Endothelial cell of umbilical vein (primary cell): ENCODE measurements around the gene WNK4. TPM values are rescaled to one million over a fixed set of nuclear protein-coding genes. Genes with fewer than 3 reads are reported as not detected.

Experiments used
- Bru-seq: library from RNA; stranded (reverse); fragments of 400-500 nt; gene quantifications from one replicate; lab custom pipeline; 2021; lab: Mats Ljungman, UMichigan
- BruChase-seq, 2 experiments: library from RNA; stranded (reverse); fragments of 400-500 nt; gene quantifications; one replicate each; lab custom pipeline; 2021; lab: Mats Ljungman, UMichigan
- BruUV-seq: library from RNA; stranded (reverse); fragments of 400-500 nt; replicated peaks from 2 replicates; lab custom pipeline; 2021; lab: Mats Ljungman, UMichigan
- CTCF ChIA-PET: fragments of 300-600, 350-600 bp; sonication (Branson Sonifier 250); formaldehyde crosslinking; loops from one replicate; lab custom pipeline; 2021; ENCODE audit warnings: antibody characterized with exemption, inconsistent platforms; lab: Charles Lee
- POLR2A ChIA-PET: fragments of 300-600, 350-600 bp; sonication (Branson Sonifier 250); formaldehyde crosslinking; loops from one replicate; lab custom pipeline; 2021; ENCODE audit warnings: antibody characterized with exemption, inconsistent platforms; lab: Charles Lee
- DNase-seq: peaks from one replicate; pipeline ENCODE4 v3.0.0-alpha.2; 2011; ENCODE audit warnings: low read depth, low spot score
- FAIRE-seq: peaks from 2 replicates; lab custom pipeline; 2011; peaks lifted over from hg19 to GRCh38; lab: Jason Lieb, UNC
- H2AFZ ChIP-seq: 2 replicates; pipeline ENCODE4 v1.6.0; 2012; ENCODE audit warnings: low read depth, low read length, control low read depth, inconsistent platforms
- H3K27ac ChIP-seq: 2 replicates; pipeline ENCODE4 v1.5.1; 2011; ENCODE audit warnings: low read depth, mild to moderate bottlenecking, control low read depth, low read length, moderate library complexity; ENCODE audit not compliant: insufficient read depth
- H3K27me3 ChIP-seq, 2 experiments: 2 replicates each; pipeline versions ENCODE4 v1.6.0 to v1.6.1; 2011; ENCODE audit warnings: low read length in 2 of 2, mixed read lengths in 1 of 2; ENCODE audit not compliant: control insufficient read depth in 2 of 2, insufficient read depth in 2 of 2
- H3K36me3 ChIP-seq, 2 experiments: 2 replicates in 1 of 2; 3 replicates in 1 of 2; pipeline ENCODE4 v1.5.1; 2011; ENCODE audit warnings: low read length in 2 of 2, mild to moderate bottlenecking in 1 of 2, moderate library complexity in 1 of 2; ENCODE audit not compliant: control insufficient read depth in 2 of 2, insufficient read depth in 2 of 2; ENCODE audit errors: extremely low read depth in 1 of 2
- H3K4me1 ChIP-seq: 3 replicates; pipeline ENCODE4 v1.5.1; 2011; ENCODE audit warnings: mild to moderate bottlenecking, low read length; ENCODE audit not compliant: control insufficient read depth, insufficient read depth; ENCODE audit errors: extremely low read depth
- H3K4me2 ChIP-seq: 2 replicates; pipeline ENCODE4 v1.6.1; 2011; ENCODE audit warnings: low read length, control low read depth, mixed read lengths; ENCODE audit not compliant: insufficient read depth
- H3K4me3 ChIP-seq, 3 experiments: fragments of 200-600 bp in 1 of 3; sonication (generic), shearing (Covaris generic) in 1 of 3; replicated peaks in 1 of 3; 2 replicates each; pipeline ENCODE4 v1.5.1; 2011 to 2016; ENCODE audit warnings: control low read depth in 3 of 3, low read length in 3 of 3, mild to moderate bottlenecking in 2 of 3, inconsistent platforms in 1 of 3, low read depth in 1 of 3, moderate library complexity in 1 of 3; ENCODE audit not compliant: insufficient read depth in 1 of 3
- H3K79me2 ChIP-seq: 2 replicates; pipeline ENCODE4 v1.6.0; 2012; ENCODE audit warnings: low read length, inconsistent platforms; ENCODE audit not compliant: control insufficient read depth, insufficient read depth
- H3K9ac ChIP-seq: replicated peaks from 2 replicates; pipeline ENCODE3; 2011; ENCODE audit warnings: low read length, control low read depth; ENCODE audit not compliant: insufficient read depth; ENCODE audit errors: extremely low read depth
- H3K9me1 ChIP-seq: replicated peaks from 3 replicates; pipeline ENCODE4 v1.6.0; 2011; ENCODE audit warnings: mild to moderate bottlenecking, low read length; ENCODE audit not compliant: control insufficient read depth, insufficient read depth; ENCODE audit errors: extremely low read depth
- H3K9me3 ChIP-seq: replicated peaks from 2 replicates; pipeline ENCODE4 v1.5.1; 2012; ENCODE audit warnings: low read length, inconsistent platforms; ENCODE audit not compliant: control insufficient read depth, insufficient read depth
- H4K20me1 ChIP-seq: replicated peaks from 2 replicates; pipeline ENCODE3; 2011; ENCODE audit warnings: mild to moderate bottlenecking, low read length; ENCODE audit not compliant: control insufficient read depth, insufficient read depth; ENCODE audit errors: extremely low read depth
- EZH2 ChIP-seq: IDR thresholded peaks from 2 replicates; pipeline ENCODE4 v1.6.1; 2012; ENCODE audit warnings: borderline replicate concordance, low read depth, mild to moderate bottlenecking, moderate library complexity, low read length, inconsistent platforms; ENCODE audit not compliant: severe bottlenecking
- FOS ChIP-seq: IDR thresholded peaks from 2 replicates; pipeline ENCODE4 v1.6.1; 2011; ENCODE audit warnings: mild to moderate bottlenecking, low read length, moderate library complexity, borderline replicate concordance; ENCODE audit not compliant: insufficient read depth
- POLR2A ChIP-seq: IDR thresholded peaks from 2 replicates; pipeline ENCODE4 v1.6.1; 2012; ENCODE audit warnings: low read depth, mild to moderate bottlenecking, control low read depth, low read length
- POLR2AphosphoS5 ChIP-seq: IDR thresholded peaks from 2 replicates; pipeline ENCODE4 v1.6.1; 2012; ENCODE audit warnings: low read depth, mild to moderate bottlenecking, control low read depth, low read length, moderate library complexity; ENCODE audit not compliant: insufficient read depth
- dilution Hi-C: fragments of 300-500 bp; cut with MboI; formaldehyde crosslinking; loops from one replicate; pipeline ENCODE4 v1.15.0; 2019; ENCODE audit warnings: low sequenced_read_pairs; ENCODE audit not compliant: extremely low pct_ligation_motif_present
- intact Hi-C: fragments of 100-400 bp; cut with micrococcal nuclease; formaldehyde crosslinking; loops from one replicate; pipeline ENCODE4 v1.10.0; 2022
- long read RNA-seq: library from polyadenylated mRNA; stranded (forward); transcript quantifications from one replicate; pipeline ENCODE4 v2.0.0, GENCODE V29; 2021
- polyA minus RNA-seq, 3 experiments: library from RNA; depleted of rRNA, polyadenylated mRNA; stranded (reverse); fragments of >200 nt; gene quantifications; 1 replicate in 1 of 3; 2 replicates in 2 of 3; pipeline ENCODE4 v1.2.3, GENCODE V29; 2011
- polyA plus RNA-seq, 4 experiments: library from polyadenylated mRNA; depleted of rRNA in 3 of 4; stranded (reverse) in 3 of 4; unstranded in 1 of 4; fragments of >200 nt; gene quantifications; 2 replicates each; pipeline versions ENCODE4 v1.2.1 to v1.2.3, GENCODE V29; 2011 to 2012; ENCODE audit warnings: missing spikeins in 1 of 4
- total RNA-seq: library from RNA; stranded (reverse); gene quantifications from 2 replicates; pipeline ENCODE4 v1.2.3, GENCODE V29; 2021
- TF ChIP-seq, protein P1 (sequence below): IDR thresholded peaks from 2 replicates; pipeline ENCODE4 v1.6.1; 2011; ENCODE audit not compliant: insufficient read depth, insufficient read length

The WNK4 gene
- total RNA-seq (1.9 TPM in 2 replicates), polyA plus RNA-seq (0.48 and 0.84 TPM in 2 replicates), polyA minus RNA-seq (1.1 and 1.5 TPM in 2 replicates), Bru-seq, nascent RNA (percentile 30 among the genes with signal in this experiment), BruChase-seq, experiment 1, labeled RNA remaining after a 6-hour chase (percentile 43 among the genes with signal in this experiment), BruChase-seq, experiment 2, labeled RNA remaining after a 2-hour chase (percentile 36 among the genes with signal in this experiment)
- 0.58 and 0.75 TPM in 2 replicates for polyA plus RNA-seq (2011; cell fraction: cytosol; rRNA removed)
- polyA plus RNA-seq (2011; cell fraction: nucleus; rRNA removed), result 3.7 and 4.0 TPM in 2 replicates
- 0.60 and 1.7 TPM in 2 replicates for polyA plus RNA-seq (2012)
- 1.0 TPM for polyA minus RNA-seq (2011; cell fraction: cytosol; rRNA and poly(A)+ RNA removed)
- polyA minus RNA-seq (2011; cell fraction: nucleus; rRNA and poly(A)+ RNA removed), result 0.63 and 3.1 TPM in 2 replicates
- long read RNA-seq, full-length matches to known transcripts, result 1 of 4 reads
- long read RNA-seq, partial matches to known transcripts, result 1 of 4 reads
- long read RNA-seq, other reads (novel, unspliced or antisense), result 2 of 4 reads

DNA sequence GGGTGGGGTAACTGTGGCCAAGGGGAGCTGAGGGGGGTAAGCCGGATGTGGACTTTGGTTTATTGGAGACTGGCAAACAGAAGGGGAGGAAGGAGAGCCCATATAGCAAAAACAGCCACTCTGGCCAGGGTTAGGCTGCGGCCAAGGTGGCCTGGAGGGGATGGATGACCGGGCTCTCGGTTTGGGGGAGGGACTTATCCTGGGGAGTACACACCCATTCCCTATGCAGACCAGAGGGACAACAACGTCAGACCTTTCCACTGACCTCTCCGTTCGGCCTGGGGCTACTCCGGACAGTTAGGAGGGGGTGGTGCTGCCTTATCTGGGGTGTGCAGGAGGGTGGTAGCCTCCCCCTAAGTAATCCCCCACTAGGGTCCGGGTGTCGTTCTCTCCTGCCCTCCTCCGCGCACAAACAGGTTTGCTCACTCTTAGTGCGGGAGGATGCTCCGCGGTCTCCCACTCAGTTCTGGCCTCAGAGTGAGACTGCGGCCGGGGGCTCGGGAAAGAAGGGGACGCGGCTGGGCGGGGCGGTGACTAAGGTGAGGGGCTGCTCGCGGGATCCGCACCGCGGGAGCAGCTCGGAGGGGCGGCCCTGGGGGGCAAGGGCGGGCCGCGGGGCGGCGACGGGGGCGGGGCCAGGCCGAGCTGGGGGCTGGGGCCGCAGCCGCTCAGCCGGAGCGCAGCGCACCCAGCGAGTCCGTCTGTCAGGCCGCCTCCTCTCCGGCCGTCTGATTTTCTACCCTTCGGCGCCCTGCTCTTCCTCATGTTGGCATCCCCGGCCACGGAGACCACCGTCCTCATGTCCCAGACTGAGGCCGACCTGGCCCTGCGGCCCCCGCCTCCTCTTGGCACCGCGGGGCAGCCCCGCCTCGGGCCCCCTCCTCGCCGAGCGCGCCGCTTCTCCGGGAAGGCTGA lies at the start of gene WNK4:
TSS of gene WNK4 (plus strand) at position 675 of the 915 bp plus-strand sequence. CDS start at position 764, 89 bp downstream.
- no TSS peak for BruUV-seq
- ChIA-PET CTCF (interaction anchor here (0.7 to 4.7 kb wide), 5 partner anchors 17 to 58 kb away, joined by 3 to 44 read pairs (median 3); partner anchors contain the start of gene BECN1), POLR2A (interaction anchor here (0.5 to 0.9 kb wide), 2 partner anchors 19 to 49 kb away, joined by 3 read pairs; partner anchors contain the start of gene RAMP2)
- Histone ChIP-seq H3K27ac (no peak within 1 kb of the TSS), H3K4me2 (peak within 1 kb of the TSS; percentile 54), H3K27me3 (peaks cover 7 to 9% of the 10 kb centered on the region in 2 experiments), H3K36me3 (peaks cover 0 to 8% of the 10 kb centered on the region in 2 experiments), H4K20me1 (no peaks in the 10 kb centered on the region), H3K9ac (no peak within 1 kb of the TSS), H3K9me1 (no peaks in the 10 kb centered on the region), H3K4me1 (peaks cover 43% of the 10 kb centered on the region), H3K79me2 (no peaks in the 10 kb centered on the region), H3K4me3 (peak within 1 kb of the TSS in 2 of 3 experiments; percentile 18 to 48), H3K9me3 (no peaks in the 10 kb centered on the region), H2AFZ (peak within 1 kb of the TSS; percentile 53)
- intact Hi-C loops (loop anchor here (5.0 kb wide), 1 partner anchor 103 kb away; the partner anchor contains the start of gene PLEKHH3), dilution Hi-C loops (no loop called here)
- TF ChIP-seq FOS (no peak), POLR2AphosphoS5 (peak; percentile 54), POLR2A (peak; percentile 55), EZH2 (peak; percentile 63)
- TF ChIP-seq, protein P1, sequence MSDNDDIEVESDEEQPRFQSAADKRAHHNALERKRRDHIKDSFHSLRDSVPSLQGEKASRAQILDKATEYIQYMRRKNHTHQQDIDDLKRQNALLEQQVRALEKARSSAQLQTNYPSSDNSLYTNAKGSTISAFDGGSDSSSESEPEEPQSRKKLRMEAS, result no peak
- no peak for FAIRE-seq
- DNase-seq, result peak; percentile 23
